ES-I3 (cell line): ENCODE data around the gene TP63.

Experiments
- H3K36me3 ChIP-seq: 2 replicates; pipeline ENCODE4 v1.6.1; 2013; ENCODE audit warnings: mild to moderate bottlenecking, low read length, control low read depth, moderate library complexity; ENCODE audit not compliant: insufficient read depth
- H3K4me1 ChIP-seq: 2 replicates; pipeline ENCODE4 v1.6.1; 2013; ENCODE audit warnings: mild to moderate bottlenecking, control low read depth, low read length; ENCODE audit not compliant: insufficient read depth
- H3K9ac ChIP-seq: 2 replicates; pipeline ENCODE4 v1.6.1; 2013; ENCODE audit warnings: low read depth, mild to moderate bottlenecking, low read length, moderate library complexity
- H3K9me3 ChIP-seq: 2 replicates; pipeline ENCODE4 v1.6.1; 2013; ENCODE audit warnings: mild to moderate bottlenecking, low read length, moderate library complexity; ENCODE audit not compliant: control insufficient read depth, insufficient read depth

Gene TP63

GRCh38 chr3:189937302-189938127, 306.3 kb downstream of the TP63 start:
- Histone ChIP-seq H3K9ac (no peak overlapping the region), H3K36me3 (no peaks in the 10 kb centered on the region), H3K9me3 (no peaks in the 10 kb centered on the region), H3K4me1 (peaks cover 8% of the 10 kb centered on the region; the same call in 1 of the 2 replicates)

- H3K36me3 ChIP-seq = no peaks in the 10 kb centered on the region
- no peak overlapping the region for H3K9ac ChIP-seq
- peaks cover 8% of the 10 kb centered on the region; the same call in 1 of the 2 replicates for H3K4me1 ChIP-seq
- H3K9me3 ChIP-seq = no peaks in the 10 kb centered on the region
Measured at GRCh38 chr3:189941125-189941524, 309.9 kb downstream of the TP63 start.

- no peak overlapping the region for H3K9ac ChIP-seq
Measured at GRCh38 chr3:189941679-189942078, 310.5 kb downstream of the TP63 start.

GRCh38 chr3:189942948-189943347, 311.8 kb downstream of the TP63 start:
- H3K9me3 ChIP-seq = no peaks in the 10 kb centered on the region
- H3K9ac ChIP-seq = no peak overlapping the region
- peaks cover 8% of the 10 kb centered on the region; the same call in 1 of the 2 replicates for H3K4me1 ChIP-seq
- no peaks in the 10 kb centered on the region for H3K36me3 ChIP-seq

More at GRCh38 chr3:189941679-189942078, 310.5 kb downstream of the TP63 start:
- no peaks in the 10 kb centered on the region for H3K9me3 ChIP-seq
- peaks cover 8% of the 10 kb centered on the region; the same call in 1 of the 2 replicates for H3K4me1 ChIP-seq
- H3K36me3 ChIP-seq = no peaks in the 10 kb centered on the region

GRCh38 chr3:189944285-189945145, 313.3 kb downstream of the TP63 start:
- Histone ChIP-seq H3K9me3 (no peaks in the 10 kb centered on the region), H3K4me1 (peaks cover 6% of the 10 kb centered on the region; the same call in 1 of the 2 replicates), H3K36me3 (no peaks in the 10 kb centered on the region), H3K9ac (no peak overlapping the region)

- H3K9me3 ChIP-seq = no peaks in the 10 kb centered on the region
- H3K4me1 ChIP-seq = peaks cover 6% of the 10 kb centered on the region; the same call in 1 of the 2 replicates
- H3K9ac ChIP-seq = no peak overlapping the region
- H3K36me3 ChIP-seq = no peaks in the 10 kb centered on the region
Measured at GRCh38 chr3:189945935-189946709, 314.9 kb downstream of the TP63 start.
